ENCODE data around the gene BMPR1A. TPM values are rescaled to one million over a fixed set of nuclear protein-coding genes. Genes with fewer than 3 reads are reported as not detected.

The BMPR1A gene
- total RNA-seq, 2 donors from 2014 or later: 53.9 to 58.1 TPM

DNA sequence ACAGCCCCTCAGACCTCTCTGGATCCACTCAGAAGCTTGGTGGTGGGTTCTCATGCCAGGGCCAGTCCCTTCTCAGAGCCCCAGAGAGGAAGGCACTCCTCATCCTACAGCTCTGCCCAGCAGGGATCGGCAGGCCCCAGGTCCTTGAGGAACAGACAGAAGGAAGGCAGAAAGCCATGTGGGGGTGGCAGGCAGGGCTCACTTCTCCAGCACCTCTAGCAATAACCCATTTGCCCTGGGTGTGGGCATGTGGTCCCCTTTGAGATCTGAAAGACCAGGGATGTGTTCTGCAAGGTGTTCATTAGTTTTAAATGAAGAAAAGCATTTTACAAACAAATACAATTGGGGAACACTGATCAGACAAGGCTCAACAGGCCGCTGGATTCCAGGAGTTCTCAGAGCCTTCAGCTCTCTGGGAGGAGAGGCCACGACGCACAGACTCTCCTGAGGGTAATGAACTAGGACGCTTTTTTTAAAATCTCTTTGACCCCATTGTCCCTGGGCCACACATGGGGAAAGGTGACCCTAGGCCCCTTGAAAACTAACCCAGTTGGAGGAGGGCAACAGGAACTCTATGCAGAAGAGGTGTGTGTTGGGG is 47.5 kb upstream of the BMPR1A start:
- DNase-seq (ENCODE audit: low spot score): no peak
- intact Hi-C loops (cut with DNase I): no loop called here
- TF ChIP-seq, protein P1, sequence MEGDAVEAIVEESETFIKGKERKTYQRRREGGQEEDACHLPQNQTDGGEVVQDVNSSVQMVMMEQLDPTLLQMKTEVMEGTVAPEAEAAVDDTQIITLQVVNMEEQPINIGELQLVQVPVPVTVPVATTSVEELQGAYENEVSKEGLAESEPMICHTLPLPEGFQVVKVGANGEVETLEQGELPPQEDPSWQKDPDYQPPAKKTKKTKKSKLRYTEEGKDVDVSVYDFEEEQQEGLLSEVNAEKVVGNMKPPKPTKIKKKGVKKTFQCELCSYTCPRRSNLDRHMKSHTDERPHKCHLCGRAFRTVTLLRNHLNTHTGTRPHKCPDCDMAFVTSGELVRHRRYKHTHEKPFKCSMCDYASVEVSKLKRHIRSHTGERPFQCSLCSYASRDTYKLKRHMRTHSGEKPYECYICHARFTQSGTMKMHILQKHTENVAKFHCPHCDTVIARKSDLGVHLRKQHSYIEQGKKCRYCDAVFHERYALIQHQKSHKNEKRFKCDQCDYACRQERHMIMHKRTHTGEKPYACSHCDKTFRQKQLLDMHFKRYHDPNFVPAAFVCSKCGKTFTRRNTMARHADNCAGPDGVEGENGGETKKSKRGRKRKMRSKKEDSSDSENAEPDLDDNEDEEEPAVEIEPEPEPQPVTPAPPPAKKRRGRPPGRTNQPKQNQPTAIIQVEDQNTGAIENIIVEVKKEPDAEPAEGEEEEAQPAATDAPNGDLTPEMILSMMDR (IDR thresholded peaks at IDR 0.05): no peak
- TF ChIP-seq POLR2A (IDR thresholded peaks at IDR 0.05) (no peak), POLR2AphosphoS5 (IDR thresholded peaks at IDR 0.05) (no peak)
- H3K27me3 ChIP-seq (replicated peaks; ENCODE audit: insufficient read depth): no peaks in the 10 kb centered on the region
- no peaks in the 10 kb centered on the region for H3K4me1 ChIP-seq (replicated peaks)
- no peaks in the 10 kb centered on the region for H3K36me3 ChIP-seq
- no peaks in the 10 kb centered on the region for H3K9me3 ChIP-seq
- no peak overlapping the region for H3K4me3 ChIP-seq
- no peak overlapping the region for H3K27ac ChIP-seq
- 56% methylated on average over 5 of the region's 5 CpGs for WGBS

DNA sequence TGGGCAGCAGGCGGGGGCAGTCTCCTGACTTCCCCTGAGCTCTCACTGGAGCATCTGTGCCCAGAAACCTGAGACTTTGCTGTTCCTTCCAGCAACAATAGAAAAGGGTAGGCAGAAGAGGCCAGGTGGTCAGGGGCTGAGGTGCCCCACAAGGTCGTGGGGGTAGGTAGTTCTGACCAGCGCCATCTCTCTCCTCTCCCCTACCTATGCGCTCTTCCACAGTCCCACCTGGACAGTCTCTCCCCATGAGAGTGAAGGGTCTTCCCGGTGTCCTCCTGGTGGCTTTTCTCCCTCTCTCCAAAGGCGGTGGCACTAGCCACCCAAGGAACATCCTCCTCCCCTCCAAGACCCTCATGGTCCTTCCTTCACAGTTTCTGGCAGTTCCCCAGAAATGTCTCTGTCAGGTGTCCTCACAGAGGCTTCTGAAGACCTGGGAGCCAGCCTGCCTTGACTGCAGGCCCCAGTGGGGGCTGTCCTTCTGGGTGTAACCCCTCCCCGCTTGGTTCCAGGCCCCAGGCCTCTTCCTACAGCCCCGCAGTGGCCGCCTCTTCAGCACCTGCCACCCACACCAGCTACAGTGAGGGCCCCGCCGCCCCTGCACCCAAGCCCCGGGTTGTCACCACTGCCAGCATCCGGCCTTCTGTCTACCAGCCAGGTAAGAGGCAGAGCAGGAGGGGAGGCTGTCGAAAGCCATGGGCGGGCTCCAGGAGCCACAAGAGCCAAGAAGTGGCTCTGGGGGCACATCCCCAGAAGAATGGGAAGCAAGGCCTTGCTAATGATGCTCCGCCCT is 46.8 kb upstream of the BMPR1A start:
- TF ChIP-seq POLR2AphosphoS5 (IDR thresholded peaks at IDR 0.05): no peak
- TF ChIP-seq, protein P1 (IDR thresholded peaks at IDR 0.05): no peak
- TF ChIP-seq POLR2A (IDR thresholded peaks at IDR 0.05): no peak
- intact Hi-C loops (cut with DNase I): loop anchor here (2.0 kb wide), 1 partner anchor 191 kb away; no protein-coding TSS in a partner anchor
- H3K27ac ChIP-seq: no peak overlapping the region
- WGBS: 91% methylated on average over 16 of the region's 16 CpGs
- no peak overlapping the region for H3K4me3 ChIP-seq
- no peaks in the 10 kb centered on the region for H3K36me3 ChIP-seq
- DNase-seq (ENCODE audit: low spot score): no peak
- H3K27me3 ChIP-seq (replicated peaks; ENCODE audit: insufficient read depth): no peaks in the 10 kb centered on the region
- no peaks in the 10 kb centered on the region for H3K4me1 ChIP-seq (replicated peaks)
- no peaks in the 10 kb centered on the region for H3K9me3 ChIP-seq

DNA sequence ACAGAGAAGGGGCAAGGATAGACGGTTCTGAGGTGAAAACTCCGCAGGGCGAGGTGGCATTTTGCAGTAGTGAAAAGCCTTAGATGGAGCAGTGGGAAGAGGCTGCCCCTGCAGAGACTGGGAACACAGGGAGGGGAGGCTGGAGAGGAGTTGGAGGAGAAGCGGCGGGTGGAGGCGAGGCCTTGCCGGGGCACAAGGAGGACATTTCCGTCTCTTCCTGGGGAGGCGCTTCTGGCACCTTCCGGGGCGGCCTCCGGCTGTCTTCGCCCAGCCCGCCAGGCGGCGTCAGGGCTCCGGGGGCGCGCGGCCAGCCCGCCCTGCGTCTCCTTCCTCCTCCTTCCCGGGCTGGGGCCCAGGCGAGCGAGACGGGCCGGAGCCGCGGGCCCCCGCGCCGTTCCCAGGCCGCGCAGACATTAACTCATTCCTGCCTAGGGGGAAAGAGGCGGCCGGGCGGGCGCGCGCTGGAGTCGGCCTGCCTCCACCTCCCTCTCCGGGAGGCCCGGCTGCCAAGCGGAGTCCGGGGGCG is 45.4 kb upstream of the BMPR1A start:
- Histone ChIP-seq H3K4me3 (peak overlapping the region; percentile 81 to 86), H3K36me3 (no peaks in the 10 kb centered on the region), H3K27ac (peak overlapping the region; percentile 96 to 97), H3K9me3 (no peaks in the 10 kb centered on the region), H3K27me3 (replicated peaks; ENCODE audit: insufficient read depth) (no peaks in the 10 kb centered on the region), H3K4me1 (replicated peaks) (no peaks in the 10 kb centered on the region)
- WGBS: 5% methylated on average over 44 of the region's 46 CpGs
- peak; percentile 77 for TF ChIP-seq POLR2AphosphoS5 (IDR thresholded peaks at IDR 0.05)
- TF ChIP-seq POLR2A (IDR thresholded peaks at IDR 0.05): peak; percentile 72
- TF ChIP-seq, protein P1 (IDR thresholded peaks at IDR 0.05): peak; percentile 81 to 98 (median 91)
- intact Hi-C loops (cut with DNase I): loop anchor here (1.0 to 2.0 kb wide), 2 partner anchors 46 to 190 kb away; no protein-coding TSS in a partner anchor
- DNase-seq (ENCODE audit: low spot score): peak; percentile 84

DNA sequence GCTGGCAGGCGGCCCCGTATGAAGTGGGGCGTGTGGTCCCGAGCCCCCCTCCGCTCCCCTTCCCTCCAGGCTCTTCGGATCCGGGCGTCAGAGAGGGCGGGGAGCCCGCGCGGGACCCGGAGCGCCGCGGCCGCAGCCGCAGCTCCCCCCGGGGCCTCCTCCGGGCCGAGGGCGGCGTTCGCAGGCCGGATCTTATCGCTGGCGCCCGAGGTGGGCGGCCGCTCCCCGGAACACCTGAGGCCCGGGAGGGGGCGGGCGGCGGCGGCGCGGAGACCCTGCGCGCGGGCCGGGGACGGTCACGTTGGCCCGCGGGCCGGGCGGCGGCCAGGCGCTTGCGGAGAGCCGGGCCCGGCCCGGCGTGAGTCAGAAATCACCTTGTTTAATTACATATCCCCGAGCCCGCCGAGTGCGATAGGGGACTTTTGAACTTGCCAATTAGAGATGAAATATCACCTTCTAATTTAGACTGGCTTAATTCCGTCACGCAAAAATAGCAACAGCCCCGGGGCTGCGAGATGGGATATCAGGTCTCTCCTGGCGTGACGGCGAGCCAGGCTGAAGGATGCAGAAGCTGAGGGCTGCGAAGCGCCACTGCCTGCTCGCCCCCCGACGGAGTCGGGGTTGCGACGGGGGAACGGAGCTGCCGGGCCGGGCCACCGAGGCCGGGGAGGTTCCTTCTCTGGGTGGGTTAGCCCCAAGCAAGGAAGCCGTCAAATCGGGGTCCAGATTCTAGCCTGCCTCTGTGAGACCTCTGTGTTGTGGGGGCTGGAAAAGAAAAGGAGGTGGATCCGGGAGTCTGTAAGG is 44.7 kb upstream of the BMPR1A start:
- DNase-seq (ENCODE audit: low spot score): peak; percentile 38
- Histone ChIP-seq H3K27me3 (replicated peaks; ENCODE audit: insufficient read depth) (no peaks in the 10 kb centered on the region), H3K27ac (peak overlapping the region; percentile 96 to 97), H3K36me3 (no peaks in the 10 kb centered on the region), H3K4me1 (replicated peaks) (no peaks in the 10 kb centered on the region), H3K9me3 (no peaks in the 10 kb centered on the region), H3K4me3 (peak overlapping the region; percentile 81 to 86)
- TF ChIP-seq POLR2A (IDR thresholded peaks at IDR 0.05) (no peak), POLR2AphosphoS5 (IDR thresholded peaks at IDR 0.05) (no peak)
- TF ChIP-seq, protein P1 (IDR thresholded peaks at IDR 0.05): no peak
- 1% methylated on average over 73 of the region's 82 CpGs for WGBS
- intact Hi-C loops (cut with DNase I): loop anchor here (1.0 to 2.0 kb wide), 2 partner anchors 46 to 189 kb away; no protein-coding TSS in a partner anchor
